HEK293 (cell line): Measurements from ENCODE around the gene HSD3B1.

ENCODE experiments used
- CTCF ChIA-PET: fragments of 350-600 bp; formaldehyde crosslinking; extraction: SDS; loops from one replicate; lab custom pipeline; 2021; ENCODE audit warnings: antibody characterized with exemption; lab: Yijun Ruan, JAX
- POLR2A ChIA-PET: fragments of 300-600 bp; formaldehyde crosslinking; extraction: SDS; loops from one replicate; lab custom pipeline; 2020; ENCODE audit warnings: antibody characterized with exemption, inconsistent platforms; lab: Yijun Ruan, JAX
- H3K27ac ChIP-seq: fragments of 200-500 bp; sonication (Bioruptor generic); 2 replicates; pipeline ENCODE4 v1.5.1; 2014; ENCODE audit warnings: low read depth, low read length, control low read depth, inconsistent platforms; ENCODE audit errors: extremely low read depth
- H3K36me3 ChIP-seq, 2 experiments: fragments of 200-500 bp in 1 of 2; sonication (Bioruptor generic) in 1 of 2; 1 replicate in 1 of 2; 2 replicates in 1 of 2; pipeline ENCODE4 v1.5.1; 2014 to 2017; ENCODE audit warnings: inconsistent platforms in 2 of 2, low read length in 2 of 2; ENCODE audit not compliant: control insufficient read depth in 2 of 2, insufficient read depth in 1 of 2
- H3K4me1 ChIP-seq: fragments of 200-500 bp; sonication (Bioruptor generic); 2 replicates; pipeline ENCODE4 v1.5.1; 2014; ENCODE audit warnings: mild to moderate bottlenecking, low read length, inconsistent platforms; ENCODE audit not compliant: control insufficient read depth, insufficient read depth
- H3K4me3 ChIP-seq: 2 replicates; pipeline ENCODE4 v1.5.1; 2011; ENCODE audit warnings: low read depth, mild to moderate bottlenecking, control low read depth, low read length, moderate library complexity
- H3K9me3 ChIP-seq: fragments of 200-500 bp; sonication (Bioruptor generic); 2 replicates; pipeline ENCODE4 v1.5.1; 2014; ENCODE audit warnings: low read depth, low read length, inconsistent platforms; ENCODE audit not compliant: control insufficient read depth, insufficient read depth
- EGR2 ChIP-seq: fragments of 450-650 bp; formaldehyde crosslinking; IDR thresholded peaks from 2 replicates; pipeline ENCODE4 v1.5.1; 2016; ENCODE audit warnings: low read depth, missing biosample characterization, missing genetic modification characterization
- FEZF1 ChIP-seq: fragments of 450-650 bp; formaldehyde crosslinking; IDR thresholded peaks from 2 replicates; pipeline ENCODE4 v1.5.1; 2016; ENCODE audit warnings: missing biosample characterization, missing genetic modification characterization
- MYNN ChIP-seq: fragments of 450-650 bp; formaldehyde crosslinking; IDR thresholded peaks from 2 replicates; pipeline ENCODE4 v1.5.1; 2016; ENCODE audit warnings: missing biosample characterization, missing genetic modification characterization, borderline replicate concordance
- PRDM2 ChIP-seq: fragments of 450-650 bp; formaldehyde crosslinking; IDR thresholded peaks from 2 replicates; pipeline ENCODE4 v1.5.1; 2016; ENCODE audit warnings: missing biosample characterization, missing genetic modification characterization, borderline replicate concordance
- ZNF274 ChIP-seq, 2 experiments: fragments of 200-500 bp in 1 of 2; fragments of 450-650 bp in 1 of 2; sonication (Bioruptor generic) in 1 of 2; formaldehyde crosslinking in 1 of 2; IDR thresholded peaks; 2 replicates each; pipeline versions ENCODE4 v1.5.1 to v1.6.1; 2014 to 2016; ENCODE audit warnings: borderline replicate concordance in 1 of 2, inconsistent platforms in 1 of 2, low read length in 1 of 2, missing biosample characterization in 1 of 2, missing genetic modification characterization in 1 of 2
- ZNF350 ChIP-seq: fragments of 450-650 bp; formaldehyde crosslinking; IDR thresholded peaks from 2 replicates; pipeline ENCODE4 v1.5.0; 2017; ENCODE audit warnings: missing biosample characterization, mild to moderate bottlenecking, missing genetic modification characterization
- ZNF37A ChIP-seq: fragments of 450-650 bp; IDR thresholded peaks from 2 replicates; pipeline ENCODE4 v1.5.1; 2018; ENCODE audit warnings: missing biosample characterization, missing genetic modification characterization
- ZNF501 ChIP-seq: fragments of 450-650 bp; formaldehyde crosslinking; IDR thresholded peaks from 2 replicates; pipeline ENCODE4 v1.5.1; 2016; ENCODE audit warnings: missing biosample characterization, missing genetic modification characterization
- ZNF510 ChIP-seq: fragments of 450-650 bp; formaldehyde crosslinking; IDR thresholded peaks from 2 replicates; pipeline ENCODE4 v1.5.1; 2018; ENCODE audit warnings: mild to moderate bottlenecking, missing genetic modification characterization, missing biosample characterization; ENCODE audit not compliant: insufficient replicate concordance
- ZNF518A ChIP-seq: fragments of 450-650 bp; formaldehyde crosslinking; conservative IDR thresholded peaks from 2 replicates; pipeline ENCODE4 v1.5.1; 2016; ENCODE audit warnings: low read depth, missing biosample characterization, missing genetic modification characterization
- ZNF677 ChIP-seq: fragments of 450-650 bp; IDR thresholded peaks from 2 replicates; pipeline ENCODE4 v1.5.0; 2018; ENCODE audit warnings: missing biosample characterization, mild to moderate bottlenecking, missing genetic modification characterization, moderate library complexity
- ZNF701 ChIP-seq: fragments of 450-650 bp; formaldehyde crosslinking; IDR thresholded peaks from 2 replicates; pipeline ENCODE4 v1.5.1; 2016; ENCODE audit warnings: missing biosample characterization, missing genetic modification characterization
- ZNF707 ChIP-seq: fragments of 450-650 bp; formaldehyde crosslinking; IDR thresholded peaks from 2 replicates; pipeline ENCODE4 v1.5.1; 2016; ENCODE audit warnings: missing biosample characterization, missing genetic modification characterization
- ZNF76 ChIP-seq: fragments of 450-650 bp; formaldehyde crosslinking; IDR thresholded peaks from 2 replicates; pipeline ENCODE4; 2016; ENCODE audit warnings: low read depth, missing biosample characterization, missing genetic modification characterization, borderline replicate concordance
- TF ChIP-seq, protein P1 (sequence below): fragments of 450-650 bp; formaldehyde crosslinking; IDR thresholded peaks from 2 replicates; pipeline ENCODE4 v1.5.1; 2017; ENCODE audit warnings: missing biosample characterization, missing genetic modification characterization
- TF ChIP-seq, protein P2 (sequence below): fragments of 450-650 bp; formaldehyde crosslinking; IDR thresholded peaks from 2 replicates; pipeline ENCODE4 v1.5.1; 2016; ENCODE audit warnings: missing biosample characterization, missing genetic modification characterization
- TF ChIP-seq, protein P3 (sequence below): fragments of 450-650 bp; formaldehyde crosslinking; IDR thresholded peaks from 2 replicates; pipeline ENCODE4 v1.5.1; 2016; ENCODE audit warnings: missing biosample characterization, missing genetic modification characterization

HSD3B1 gene

GRCh38 chr1:119463569-119463968 is 43.4 kb upstream of the HSD3B1 start:
- no peaks in the 10 kb centered on the region for H3K9me3 ChIP-seq
- no peak for TF ChIP-seq ZNF677 (tag by site-specific recombination)
- no peak for TF ChIP-seq ZNF350 (tag by site-specific recombination)
- TF ChIP-seq, protein P1, sequence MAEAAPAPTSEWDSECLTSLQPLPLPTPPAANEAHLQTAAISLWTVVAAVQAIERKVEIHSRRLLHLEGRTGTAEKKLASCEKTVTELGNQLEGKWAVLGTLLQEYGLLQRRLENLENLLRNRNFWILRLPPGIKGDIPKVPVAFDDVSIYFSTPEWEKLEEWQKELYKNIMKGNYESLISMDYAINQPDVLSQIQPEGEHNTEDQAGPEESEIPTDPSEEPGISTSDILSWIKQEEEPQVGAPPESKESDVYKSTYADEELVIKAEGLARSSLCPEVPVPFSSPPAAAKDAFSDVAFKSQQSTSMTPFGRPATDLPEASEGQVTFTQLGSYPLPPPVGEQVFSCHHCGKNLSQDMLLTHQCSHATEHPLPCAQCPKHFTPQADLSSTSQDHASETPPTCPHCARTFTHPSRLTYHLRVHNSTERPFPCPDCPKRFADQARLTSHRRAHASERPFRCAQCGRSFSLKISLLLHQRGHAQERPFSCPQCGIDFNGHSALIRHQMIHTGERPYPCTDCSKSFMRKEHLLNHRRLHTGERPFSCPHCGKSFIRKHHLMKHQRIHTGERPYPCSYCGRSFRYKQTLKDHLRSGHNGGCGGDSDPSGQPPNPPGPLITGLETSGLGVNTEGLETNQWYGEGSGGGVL (tag by site-specific recombination), result no peak
- TF ChIP-seq ZNF76 (tag by site-specific recombination), result no peak
- TF ChIP-seq ZNF707 (tag by site-specific recombination), result no peak
- no peak for TF ChIP-seq ZNF510
- TF ChIP-seq MYNN, result no peak
- TF ChIP-seq, all 188 proteins: peak for 0
- CTCF ChIA-PET, result interaction anchor here (1.2 kb wide), 1 partner anchor 11 kb away, joined by 3 read pairs; no protein-coding TSS in a partner anchor
- Histone ChIP-seq H3K4me3 (no peak overlapping the region), H3K4me1 (no peaks in the 10 kb centered on the region), H3K36me3 (no peaks in the 10 kb centered on the region), H3K27ac (no peak overlapping the region)
- POLR2A ChIA-PET, result no interaction called here

- CTCF ChIA-PET, result interaction anchor here (0.8 to 2.1 kb wide), 4 partner anchors 78 to 399 kb away, joined by 3 to 8 read pairs (median 3); no protein-coding TSS in a partner anchor
- POLR2A ChIA-PET, result no interaction called here
- no peaks in the 10 kb centered on the region for H3K36me3 ChIP-seq
- no peak overlapping the region for H3K4me3 ChIP-seq
- no peak overlapping the region for H3K27ac ChIP-seq
- H3K9me3 ChIP-seq, result no peaks in the 10 kb centered on the region
- H3K4me1 ChIP-seq, result no peaks in the 10 kb centered on the region
- TF ChIP-seq ZNF76 (tag by site-specific recombination), result no peak
- no peak for TF ChIP-seq PRDM2
- TF ChIP-seq ZNF37A, result no peak
- TF ChIP-seq MYNN, result no peak
- TF ChIP-seq, protein P2, sequence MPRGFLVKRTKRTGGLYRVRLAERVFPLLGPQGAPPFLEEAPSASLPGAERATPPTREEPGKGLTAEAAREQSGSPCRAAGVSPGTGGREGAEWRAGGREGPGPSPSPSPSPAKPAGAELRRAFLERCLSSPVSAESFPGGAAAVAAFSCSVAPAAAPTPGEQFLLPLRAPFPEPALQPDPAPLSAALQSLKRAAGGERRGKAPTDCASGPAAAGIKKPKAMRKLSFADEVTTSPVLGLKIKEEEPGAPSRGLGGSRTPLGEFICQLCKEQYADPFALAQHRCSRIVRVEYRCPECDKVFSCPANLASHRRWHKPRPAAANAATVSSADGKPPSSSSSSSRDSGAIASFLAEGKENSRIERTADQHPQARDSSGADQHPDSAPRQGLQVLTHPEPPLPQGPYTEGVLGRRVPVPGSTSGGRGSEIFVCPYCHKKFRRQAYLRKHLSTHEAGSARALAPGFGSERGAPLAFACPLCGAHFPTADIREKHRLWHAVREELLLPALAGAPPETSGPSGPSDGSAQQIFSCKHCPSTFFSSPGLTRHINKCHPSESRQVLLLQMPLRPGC (tag by site-specific recombination), result no peak
- no peak for TF ChIP-seq ZNF518A (tag by site-specific recombination)
- no peak for TF ChIP-seq FEZF1 (tag by site-specific recombination)
- TF ChIP-seq, protein P3, sequence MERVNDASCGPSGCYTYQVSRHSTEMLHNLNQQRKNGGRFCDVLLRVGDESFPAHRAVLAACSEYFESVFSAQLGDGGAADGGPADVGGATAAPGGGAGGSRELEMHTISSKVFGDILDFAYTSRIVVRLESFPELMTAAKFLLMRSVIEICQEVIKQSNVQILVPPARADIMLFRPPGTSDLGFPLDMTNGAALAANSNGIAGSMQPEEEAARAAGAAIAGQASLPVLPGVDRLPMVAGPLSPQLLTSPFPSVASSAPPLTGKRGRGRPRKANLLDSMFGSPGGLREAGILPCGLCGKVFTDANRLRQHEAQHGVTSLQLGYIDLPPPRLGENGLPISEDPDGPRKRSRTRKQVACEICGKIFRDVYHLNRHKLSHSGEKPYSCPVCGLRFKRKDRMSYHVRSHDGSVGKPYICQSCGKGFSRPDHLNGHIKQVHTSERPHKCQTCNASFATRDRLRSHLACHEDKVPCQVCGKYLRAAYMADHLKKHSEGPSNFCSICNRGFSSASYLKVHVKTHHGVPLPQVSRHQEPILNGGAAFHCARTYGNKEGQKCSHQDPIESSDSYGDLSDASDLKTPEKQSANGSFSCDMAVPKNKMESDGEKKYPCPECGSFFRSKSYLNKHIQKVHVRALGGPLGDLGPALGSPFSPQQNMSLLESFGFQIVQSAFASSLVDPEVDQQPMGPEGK, result no peak
- no peak for TF ChIP-seq EGR2
- TF ChIP-seq ZNF274 (IDR thresholded peaks at IDR 0.05; ENCODE audit: low read length), result no peak
- no peak for TF ChIP-seq ZNF274 (tag by site-specific recombination; IDR thresholded peaks at IDR 0.05; ENCODE audit: borderline replicate concordance)
- no peak for TF ChIP-seq ZNF701 (tag by site-specific recombination)
- TF ChIP-seq ZNF501, result no peak
Measured at GRCh38 chr1:119466445-119466844, 40.6 kb upstream of the HSD3B1 start.
